Dermis blood vessel endothelial cell (primary cell): ENCODE measurements around the gene SPACA4. TPM values are rescaled to one million over a fixed set of nuclear protein-coding genes. Genes with fewer than 3 reads are reported as not detected.

Experiments
- DNase-seq: peaks from one replicate; pipeline ENCODE4 v3.0.0; 2010
- total RNA-seq: library from RNA; depleted of rRNA; stranded (reverse); fragments of >200 nt; gene quantifications from 2 replicates; pipeline ENCODE4 v1.2.3, GENCODE V29; 2014

SPACA4 gene
- total RNA-seq, 1 donor from 2014 or later: not detected

DNA sequence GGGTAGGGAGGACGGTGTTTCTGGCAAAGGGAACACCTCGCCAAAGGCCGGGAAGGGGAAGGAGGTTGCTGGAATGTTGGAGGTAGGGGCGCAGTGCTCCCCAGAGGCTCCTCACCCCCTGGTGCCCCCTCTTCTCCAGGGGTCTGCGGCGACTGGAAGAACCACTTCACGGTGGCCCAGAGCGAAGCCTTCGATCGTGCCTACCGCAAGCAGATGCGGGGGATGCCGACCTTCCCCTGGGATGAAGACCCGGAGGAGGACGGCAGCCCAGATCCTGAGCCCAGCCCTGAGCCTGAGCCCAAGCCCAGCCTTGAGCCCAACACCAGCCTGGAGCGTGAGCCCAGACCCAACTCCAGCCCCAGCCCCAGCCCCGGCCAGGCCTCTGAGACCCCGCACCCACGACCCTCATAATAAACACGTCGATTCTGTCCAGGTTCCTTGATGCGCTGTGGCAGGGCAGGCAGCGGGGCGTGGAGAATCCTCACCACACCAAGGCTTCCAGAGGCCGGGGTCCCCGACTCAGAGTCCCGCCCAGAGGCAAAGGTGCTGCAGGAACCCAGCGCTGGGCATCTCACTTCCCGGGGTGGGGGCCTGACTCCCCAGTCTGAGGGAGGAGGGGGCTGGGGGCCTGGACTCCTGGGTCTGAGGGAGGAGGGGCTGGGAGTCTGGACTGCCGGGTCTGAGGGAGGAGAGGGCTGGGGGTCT, 7.4 kb upstream of the SPACA4 start:
- DNase-seq: no peak

DNA sequence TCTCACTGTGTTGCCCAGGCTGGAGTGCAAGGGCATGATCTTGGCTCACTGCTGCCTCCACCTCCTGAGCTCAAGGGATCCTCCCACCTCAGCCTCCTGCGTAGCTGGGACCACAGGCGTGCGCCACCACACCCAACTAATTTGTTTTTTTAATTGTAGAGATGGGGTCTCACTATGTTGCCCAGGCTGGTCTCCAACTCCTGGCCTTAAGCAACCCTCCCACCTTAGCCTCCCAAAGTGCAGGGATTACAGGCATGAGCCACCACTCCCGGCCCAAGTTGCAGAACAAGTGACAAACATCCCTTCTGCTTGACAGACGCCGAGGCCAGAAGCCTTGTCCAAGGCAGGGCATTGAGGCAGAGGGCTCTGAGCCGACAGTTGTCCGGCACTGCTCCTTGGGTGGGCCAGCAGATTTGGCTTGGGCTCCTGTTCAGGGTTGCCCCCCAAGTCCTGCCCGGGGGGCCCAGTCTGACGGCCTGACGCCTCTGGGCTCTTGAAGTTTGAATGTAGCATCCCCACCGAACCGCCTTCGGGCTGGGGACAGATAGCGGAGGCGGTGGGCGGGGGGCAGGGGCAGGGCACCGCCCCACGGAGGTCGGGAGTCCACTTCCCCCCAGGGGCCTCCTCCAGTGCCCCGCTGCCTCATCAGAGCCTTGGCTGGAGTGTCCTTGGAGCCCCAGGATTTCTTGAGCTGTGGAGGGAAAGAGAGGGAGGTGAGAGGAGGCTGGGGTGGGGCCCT, 5.7 kb upstream of the SPACA4 start:
- no peak for DNase-seq

DNA sequence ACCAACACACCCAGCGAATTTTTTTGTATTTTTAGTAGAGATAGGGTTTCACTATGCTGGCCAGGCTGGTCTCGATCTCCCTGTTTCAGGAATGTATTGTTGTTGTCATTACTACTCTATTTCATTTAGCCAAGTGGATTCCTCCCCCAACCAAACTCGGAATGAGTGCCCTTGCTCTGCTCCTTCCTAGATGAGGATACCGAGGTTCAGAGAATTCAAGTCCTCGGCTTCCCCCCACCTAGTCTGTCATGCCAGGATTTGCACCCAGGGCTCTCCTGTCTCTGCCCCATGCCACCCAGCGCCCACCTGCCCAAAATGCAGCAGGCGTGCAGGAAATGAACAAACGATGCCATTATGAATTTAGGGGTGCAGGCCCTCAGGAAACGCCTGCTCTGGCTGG, 3.5 kb upstream of the SPACA4 start:
- DNase-seq: no peak

DNA sequence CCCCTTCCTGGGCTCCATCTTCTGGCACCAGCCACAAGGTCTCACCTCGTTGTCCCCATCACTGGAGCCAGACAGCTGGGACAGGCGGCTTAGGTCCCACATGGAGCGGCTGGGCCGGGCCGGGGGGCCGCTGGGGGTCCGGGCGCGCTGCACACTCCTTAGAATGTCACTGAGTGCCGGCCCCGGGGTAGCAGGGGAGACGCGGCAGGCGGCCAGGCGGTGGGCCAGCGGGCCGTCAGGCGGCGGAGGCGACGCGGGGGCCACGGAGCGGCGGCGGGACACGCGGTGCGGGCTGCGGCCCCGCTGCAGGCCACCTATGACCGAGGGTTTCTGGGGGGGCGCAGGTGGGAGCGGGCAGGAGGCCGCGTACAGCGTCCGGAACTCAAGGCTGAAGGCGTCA, 3.1 kb upstream of the SPACA4 start:
- DNase-seq: no peak

DNA sequence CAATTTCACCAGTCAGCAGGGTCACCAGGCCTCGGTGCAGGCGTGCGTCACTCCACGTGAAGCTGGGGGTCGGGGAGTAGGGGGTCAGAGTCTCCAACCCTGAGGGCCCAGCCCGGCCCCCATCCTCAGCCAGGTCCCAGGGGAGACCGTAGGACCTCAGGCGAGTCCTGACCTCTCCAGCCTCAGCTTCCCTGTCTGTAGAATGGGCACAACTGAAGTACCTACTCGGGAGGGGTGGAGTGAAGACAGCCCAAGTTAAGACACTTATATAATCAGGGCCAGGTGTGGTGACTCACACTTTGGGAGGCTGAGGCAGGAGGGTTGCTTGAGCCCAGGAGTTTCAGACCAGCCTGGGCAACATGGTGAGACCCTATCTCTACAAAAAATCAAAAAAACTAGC, 2.7 kb upstream of the SPACA4 start:
- DNase-seq: no peak

DNA sequence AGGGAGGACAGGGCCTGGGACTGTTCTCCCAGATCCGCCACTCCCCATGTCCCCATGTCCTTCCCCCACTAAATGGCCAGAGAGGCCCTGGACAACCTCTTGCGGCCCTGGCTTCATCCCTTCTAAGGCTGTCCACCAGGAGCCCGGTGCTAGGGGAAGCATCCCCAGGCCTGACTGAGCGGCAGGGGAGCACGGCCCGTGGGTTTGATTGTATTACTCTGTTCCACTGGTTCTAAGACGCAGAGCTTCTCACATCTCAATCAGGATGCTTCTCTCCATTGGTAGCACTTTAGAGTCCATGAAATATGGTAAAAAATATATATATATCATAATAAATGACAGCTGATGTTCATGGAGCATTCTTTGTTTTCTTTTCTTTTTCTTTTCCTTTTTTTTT, 815 bp downstream of the SPACA4 start:
- no peak for DNase-seq

GRCh38 chr19:48608798-48609263, 2.3 kb downstream of the SPACA4 start:
- DNase-seq: peak; percentile 65

DNA sequence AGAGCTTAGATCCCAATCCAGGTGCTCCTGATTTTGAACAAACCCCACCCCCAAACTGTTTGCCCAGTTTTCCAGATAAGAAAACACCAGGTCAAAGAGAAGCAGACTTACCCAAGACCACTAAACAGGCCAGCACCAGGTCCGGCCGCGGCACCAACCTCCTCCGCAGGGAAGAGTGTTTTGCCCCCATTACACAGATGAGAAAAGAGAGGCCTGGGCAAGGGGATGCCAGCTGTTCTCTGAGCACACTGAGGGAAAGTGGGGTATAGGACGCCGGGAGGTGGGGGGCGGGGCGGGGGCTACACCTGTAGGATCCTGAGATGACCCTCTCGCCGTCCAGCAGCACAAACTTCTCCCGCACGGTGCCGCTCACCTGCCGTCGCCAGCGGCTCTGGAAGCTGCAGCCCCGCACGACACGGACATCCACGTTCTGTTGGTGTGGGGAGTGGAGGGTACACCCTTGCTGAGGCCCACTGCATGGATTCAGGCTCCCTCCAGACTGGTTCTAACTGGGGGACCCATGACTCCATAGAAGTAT, 3.1 kb downstream of the SPACA4 start:
- no peak for DNase-seq

- DNase-seq: no peak
Observed at GRCh38 chr19:48611872-48612271, 5.3 kb downstream of the SPACA4 start.

DNA sequence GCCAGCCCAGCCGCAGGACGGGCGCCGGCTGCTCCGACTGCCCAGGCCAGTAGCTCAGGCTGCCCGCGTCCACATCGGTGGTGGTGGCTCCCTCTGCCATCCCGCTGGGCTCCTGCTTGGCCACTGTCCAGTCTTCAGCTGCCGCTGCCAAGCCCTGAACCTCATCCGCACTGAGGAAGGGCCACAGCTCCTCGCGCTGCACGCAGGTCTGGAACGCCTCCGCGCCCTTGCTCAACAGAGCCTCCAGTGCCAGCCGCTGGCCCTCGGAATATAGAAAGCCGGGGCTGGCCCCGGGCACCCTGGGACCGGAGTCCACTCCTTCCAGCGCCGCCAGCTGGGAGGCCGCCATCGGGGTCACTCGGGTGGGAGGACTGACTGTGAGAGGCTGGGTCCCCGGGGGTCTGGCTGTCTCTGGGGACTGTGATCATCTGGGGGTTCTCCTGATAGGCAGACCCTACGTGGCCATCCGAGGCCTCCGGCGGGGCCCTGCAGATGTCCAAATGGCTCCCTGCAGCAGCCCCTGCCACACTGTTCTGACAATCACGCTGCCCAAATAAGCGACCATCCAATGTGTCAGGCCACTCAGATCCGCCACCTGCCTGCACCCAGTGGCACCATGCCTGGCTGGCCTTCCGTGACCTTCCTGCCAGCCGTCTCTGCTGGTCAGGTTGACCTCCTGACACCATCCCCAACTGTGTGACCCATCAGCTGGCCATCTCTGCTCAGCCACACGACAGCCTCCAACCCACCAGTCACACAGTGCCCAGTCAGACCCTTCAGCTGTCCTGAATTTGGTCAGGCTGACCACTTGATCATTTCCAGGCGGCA, 6.7 kb downstream of the SPACA4 start:
- no peak for DNase-seq

- DNase-seq: no peak
Observed at GRCh38 chr19:48613852-48614435, 7.4 kb downstream of the SPACA4 start.

DNA sequence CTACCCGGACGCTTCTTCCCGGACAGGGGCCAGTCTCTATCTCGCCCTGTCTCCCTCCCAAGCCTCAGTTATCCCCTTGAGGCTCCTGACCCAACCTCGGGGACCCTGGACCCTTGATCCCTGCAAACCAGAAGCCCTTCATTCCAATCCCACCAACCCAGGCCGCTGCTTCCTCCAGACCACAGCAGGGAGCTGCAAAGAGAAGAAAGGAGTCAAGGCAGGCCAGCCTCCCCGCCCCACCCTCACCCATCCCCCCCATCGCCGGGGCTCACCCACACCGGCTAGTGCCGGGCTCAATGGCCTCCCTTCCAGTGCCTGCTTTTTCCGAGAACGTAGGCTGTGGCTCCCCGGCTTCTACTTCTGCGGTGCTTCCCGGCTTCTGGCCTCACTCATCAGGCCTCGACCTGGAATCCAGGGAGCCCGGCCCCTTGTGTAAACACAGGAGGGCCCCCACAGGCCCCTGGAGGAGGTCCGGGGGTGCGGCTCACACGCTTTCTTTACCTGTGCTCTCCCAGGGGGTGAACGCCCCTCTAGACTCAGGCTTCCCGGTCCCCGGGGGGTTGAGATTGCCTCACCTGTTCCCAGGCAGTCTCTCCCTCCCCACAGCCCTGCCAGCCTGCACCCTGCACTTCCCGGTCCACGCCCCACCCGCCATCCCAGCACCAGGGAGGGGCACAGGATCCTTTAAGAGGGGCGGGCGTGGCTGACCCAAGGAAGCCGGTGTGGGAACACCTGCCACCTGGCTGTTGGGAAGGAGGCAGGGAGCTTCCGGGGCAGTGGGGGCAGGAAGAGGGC, 8.1 kb downstream of the SPACA4 start, which contains the start of gene FAM83E:
Gene FAM83E (minus strand): TSS at position 641 of the 795 bp plus-strand sequence. CDS start 1,704 bp downstream, outside the sequence.
- DNase-seq: no peak

- no peak for DNase-seq
Observed at GRCh38 chr19:48615231-48616040, 8.9 kb downstream of the SPACA4 start.

- no peak for DNase-seq
Observed at GRCh38 chr19:48616041-48616436, 9.5 kb downstream of the SPACA4 start.

GRCh38 chr19:48616491-48617056, 10.0 kb downstream of the SPACA4 start:
- DNase-seq: no peak

DNA sequence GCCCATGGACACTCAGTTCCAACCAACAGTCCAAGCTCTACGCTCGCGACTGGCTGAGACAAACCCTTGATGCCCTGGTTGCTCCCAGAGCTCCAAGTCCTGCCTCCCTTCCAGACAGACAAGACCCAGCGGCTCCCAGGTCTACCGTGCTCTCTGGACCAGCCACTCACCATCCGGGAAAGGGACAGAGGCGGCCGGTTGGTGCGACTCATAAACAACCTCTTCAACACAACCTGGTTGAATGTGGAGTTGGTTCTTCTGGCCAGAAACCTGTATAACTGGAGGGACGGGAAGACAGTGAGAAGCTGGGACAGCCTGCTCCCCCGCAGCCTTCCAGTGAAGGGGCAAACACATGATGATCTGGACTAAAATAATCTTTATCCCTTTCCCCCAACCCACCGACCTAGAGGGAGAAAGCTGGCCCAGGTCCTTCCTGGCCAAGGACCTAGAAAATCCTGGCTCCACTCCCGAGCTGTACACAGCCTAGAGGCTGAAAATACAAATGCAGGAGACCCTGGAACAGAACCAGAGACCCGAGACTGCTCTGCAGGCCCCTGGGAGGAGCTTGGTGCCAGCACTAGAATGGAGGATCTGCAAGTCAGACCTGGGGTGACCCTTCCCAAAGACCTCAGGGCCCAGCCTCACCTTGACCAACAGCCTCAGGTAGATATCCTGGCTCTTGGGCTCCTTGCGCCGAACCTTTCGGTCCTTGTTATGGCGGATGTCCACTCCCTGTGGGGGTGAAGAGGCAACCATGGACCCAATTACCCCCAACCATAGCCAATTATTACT, 10.8 kb downstream of the SPACA4 start:
- DNase-seq: no peak

- DNase-seq: no peak
Observed at GRCh38 chr19:48618278-48618915, 11.9 kb downstream of the SPACA4 start.

DNA sequence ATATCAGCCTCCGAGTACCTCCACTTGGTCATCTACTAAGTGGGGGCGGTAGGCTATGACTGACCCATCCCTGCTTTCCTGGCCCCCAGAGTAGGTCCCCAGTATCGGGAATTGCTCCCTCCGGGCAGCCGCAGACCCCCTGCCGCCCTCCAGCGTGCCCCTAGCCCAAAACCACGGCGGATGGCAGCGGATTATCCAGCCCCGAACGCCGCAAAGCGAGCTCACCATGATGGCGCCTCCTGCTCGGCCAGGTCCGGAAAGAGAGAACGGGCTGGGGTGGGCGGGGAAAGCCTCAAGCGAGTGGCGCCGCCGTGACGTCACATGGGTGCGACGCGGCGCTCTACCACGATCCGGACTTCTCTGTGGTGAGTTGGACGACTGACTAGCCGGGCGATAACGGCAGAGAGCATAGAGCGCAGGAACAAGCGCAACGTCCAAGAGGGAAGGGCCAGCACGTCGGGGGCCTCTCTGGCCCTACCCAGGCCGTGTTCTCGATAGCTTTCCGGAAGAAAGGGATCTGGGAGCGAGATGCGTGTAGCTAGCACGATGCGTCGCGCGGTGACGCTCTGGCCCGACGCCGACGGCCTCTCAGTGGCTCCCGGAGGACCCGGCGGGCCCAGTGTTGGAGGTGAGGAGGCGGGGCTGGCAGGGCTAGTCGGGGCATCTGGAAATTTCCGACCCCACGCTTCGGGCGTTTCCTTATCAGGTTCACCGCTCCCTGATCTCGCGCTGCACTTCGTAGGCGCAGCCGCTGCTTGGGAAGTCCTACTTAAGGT, 12.6 kb downstream of the SPACA4 start, which contains the start of the genes RPL18 and SPHK2:
Gene RPL18 (minus strand): TSS at position 263 of the 776 bp plus-strand sequence. CDS start 35 bp downstream, at position 228.
Gene SPHK2 (plus strand): TSS at position 591 of the 776 bp plus-strand sequence. CDS start 1,009 bp downstream, outside the sequence.
- DNase-seq: peak; percentile 100
